Activated CD8-positive, alpha-beta memory T cell treated with anti-CD3 and anti-CD28 coated beads, Interleukin-2, amount 50 U/mL, for 4 hours (primary cell): ENCODE measurements around the gene BTBD9.

ENCODE experiments used
- DNase-seq: peaks from one replicate; pipeline ENCODE4 v3.0.0-alpha.2; 2020

Gene BTBD9

GRCh38 chr6:38220069-38220723 is 419.5 kb downstream of the BTBD9 start:
- DNase-seq: no peak

GRCh38 chr6:38218235-38218634 is 421.5 kb downstream of the BTBD9 start:
- no peak for DNase-seq

GRCh38 chr6:38216451-38216850 is 423.3 kb downstream of the BTBD9 start:
- DNase-seq: no peak

DNA sequence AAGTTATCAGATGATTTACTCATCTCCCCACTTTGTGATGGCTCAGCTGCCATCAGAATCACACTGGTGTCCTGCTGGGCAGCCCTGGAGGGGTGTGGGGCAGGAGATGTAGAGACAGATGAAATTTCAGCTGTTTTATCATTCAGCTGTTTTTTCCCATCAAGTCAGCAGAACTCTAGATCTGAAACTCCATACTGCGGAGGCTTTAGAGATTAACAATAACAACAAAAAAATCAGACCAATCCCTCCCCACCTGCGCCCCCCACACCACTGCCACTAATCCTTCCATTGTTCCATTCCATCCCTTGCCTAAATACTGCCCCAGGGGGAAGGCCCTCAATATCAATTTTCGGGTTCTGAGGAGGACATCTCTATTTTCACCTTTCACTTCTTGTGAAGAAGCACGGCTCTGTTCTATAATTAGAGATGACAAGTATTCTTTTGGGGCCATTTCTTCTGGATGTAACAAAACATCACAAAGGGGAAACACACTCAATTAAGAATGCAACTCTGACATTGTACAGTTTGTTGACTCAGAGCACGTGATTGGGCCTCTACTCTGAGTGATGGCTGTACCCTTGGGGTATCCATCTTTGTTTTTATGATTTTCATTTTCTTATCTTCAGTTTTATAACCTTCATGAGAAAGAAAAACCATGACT is 423.9 kb downstream of the BTBD9 start:
- no peak for DNase-seq

DNA sequence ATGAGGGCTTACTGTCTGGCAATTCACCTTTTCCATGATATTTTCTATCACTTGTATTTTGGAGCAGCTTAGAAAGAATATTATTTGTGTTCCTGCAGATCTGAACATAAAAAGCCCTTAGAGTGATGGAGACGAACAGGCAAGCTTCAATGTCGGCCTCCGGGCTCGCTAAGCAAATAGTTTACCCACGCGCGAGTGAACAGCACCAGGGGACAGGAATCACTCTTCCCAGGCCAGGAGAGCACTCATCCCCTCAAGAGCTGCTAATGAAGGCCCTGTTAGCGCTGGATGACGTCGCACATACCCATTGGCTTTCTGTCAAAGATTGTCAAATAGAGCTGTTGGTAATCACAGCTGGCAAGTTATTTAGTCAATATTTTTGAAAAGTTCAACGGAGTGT is 424.5 kb downstream of the BTBD9 start:
- no peak for DNase-seq

DNA sequence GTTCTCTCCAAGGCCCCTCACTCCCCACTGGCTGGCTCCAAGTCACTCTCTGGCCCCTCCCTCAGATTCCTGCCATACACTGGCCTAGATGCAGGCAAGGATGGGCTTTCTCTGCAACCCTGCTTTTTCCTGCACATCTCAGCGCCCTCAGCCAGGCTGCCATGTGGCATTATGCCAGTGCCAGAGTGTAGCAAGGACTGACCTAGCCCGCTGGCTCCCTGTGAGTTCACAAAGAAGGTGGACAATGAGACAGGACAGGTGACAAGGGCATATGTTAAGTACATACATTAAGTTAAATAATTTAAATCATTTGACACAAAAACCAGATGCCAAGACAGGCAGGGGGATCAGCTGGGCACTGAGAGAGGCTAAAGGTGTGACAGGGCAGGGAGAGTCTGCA is 425.6 kb downstream of the BTBD9 start:
- no peak for DNase-seq

DNA sequence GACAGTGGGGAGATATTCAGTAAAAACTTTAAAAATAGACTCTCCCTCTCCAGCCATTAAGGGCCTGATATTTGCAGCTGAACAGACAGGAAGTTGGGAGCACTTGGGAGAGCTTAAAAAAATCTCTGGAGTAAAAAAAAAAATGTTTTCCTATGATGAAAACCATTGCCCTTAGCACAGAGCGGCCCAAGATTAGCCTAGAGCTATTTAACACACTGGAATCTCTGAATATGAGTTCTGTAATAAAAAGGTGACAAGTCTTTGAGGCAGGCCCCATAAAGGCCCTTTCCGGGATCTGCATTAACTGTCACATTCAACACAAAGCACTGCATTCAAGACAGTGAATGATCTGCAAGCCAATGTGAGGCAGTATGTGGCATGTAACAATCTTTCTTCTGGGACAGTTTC is 426.5 kb downstream of the BTBD9 start:
- DNase-seq: no peak

GRCh38 chr6:38212579-38212978 is 427.1 kb downstream of the BTBD9 start:
- DNase-seq: no peak

DNA sequence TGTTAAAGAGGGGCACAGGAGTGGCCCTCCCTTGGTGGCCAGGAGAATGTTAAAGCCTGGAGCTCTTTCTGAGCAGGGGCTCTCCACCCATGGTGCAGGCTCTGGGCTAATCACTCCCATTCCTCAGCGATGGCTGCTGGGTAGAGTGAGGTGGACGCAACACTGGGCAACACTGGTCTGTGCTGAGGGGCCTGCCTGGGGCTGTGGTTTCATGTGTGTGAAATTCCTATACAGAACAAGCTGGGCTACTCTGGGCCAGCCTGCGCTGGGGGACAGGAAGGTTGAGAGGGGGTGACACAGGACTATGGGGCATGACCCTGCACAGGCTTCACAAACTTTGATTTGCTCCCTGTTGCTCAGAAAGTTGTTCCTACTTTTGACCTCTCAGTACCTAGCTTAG is 427.6 kb downstream of the BTBD9 start:
- no peak for DNase-seq

DNA sequence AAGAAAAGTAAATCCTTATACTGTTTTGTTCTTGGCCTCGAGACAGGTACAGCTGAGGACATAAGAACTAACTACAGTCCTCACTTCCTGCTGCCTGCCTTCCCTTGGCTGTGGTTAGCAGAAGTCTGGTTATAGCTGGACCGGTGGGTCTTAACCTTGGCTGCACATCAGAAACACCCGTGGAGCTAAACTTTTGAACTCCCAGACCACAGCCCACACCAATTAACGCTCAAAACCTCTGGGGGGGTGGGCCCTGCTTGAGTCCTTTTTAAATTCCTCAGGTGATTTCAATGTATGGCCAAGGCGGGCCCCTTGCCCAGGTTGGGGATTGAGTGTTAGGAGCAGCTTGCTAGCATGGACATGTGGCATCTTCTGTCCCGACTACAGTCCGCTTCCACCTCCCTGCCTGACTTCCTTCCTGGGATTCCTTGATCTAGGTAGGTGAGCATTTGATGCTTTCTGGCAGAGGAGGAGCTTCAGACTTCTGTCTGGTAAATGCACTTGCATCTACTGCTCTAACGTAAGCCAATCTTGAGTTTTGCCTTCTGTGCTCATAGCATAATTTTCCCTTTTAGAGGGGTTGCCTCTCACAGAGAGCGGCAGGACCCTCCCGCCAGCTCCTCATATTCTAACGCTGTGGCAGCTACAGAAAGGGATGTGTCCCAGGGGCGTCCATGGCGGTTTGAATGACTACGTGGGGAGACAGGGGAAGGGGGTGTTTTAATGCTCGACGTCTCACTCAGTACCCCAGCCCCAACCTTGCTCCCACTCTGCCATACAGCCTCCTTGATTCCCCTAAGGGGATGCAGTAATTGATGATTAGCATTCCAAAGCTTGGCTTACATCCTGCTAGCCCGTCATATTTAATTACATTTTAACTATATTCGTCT is 430.1 kb downstream of the BTBD9 start:
- no peak for DNase-seq

GRCh38 chr6:38208028-38208427 is 431.7 kb downstream of the BTBD9 start:
- no peak for DNase-seq

DNA sequence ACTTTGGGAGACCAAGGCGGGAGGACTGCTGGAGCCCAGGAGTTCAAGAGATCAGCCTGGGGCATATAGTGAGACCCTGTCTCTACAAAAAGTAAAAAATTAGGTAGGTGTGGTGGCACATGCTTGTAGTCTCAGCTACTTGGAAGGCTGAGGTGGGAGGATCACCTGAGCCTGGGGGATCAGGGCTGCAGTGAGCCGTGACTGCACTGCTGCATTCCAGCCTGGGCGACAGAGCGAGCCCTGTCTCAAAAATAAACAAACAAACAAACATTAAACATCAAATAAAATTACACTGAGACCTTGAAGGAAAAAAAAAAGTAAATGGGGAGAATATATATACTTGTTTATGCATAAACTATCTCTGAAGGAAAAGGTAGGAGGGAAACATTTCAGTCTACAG is 432.4 kb downstream of the BTBD9 start:
- DNase-seq: no peak

GRCh38 chr6:38198219-38198618 is 441.5 kb downstream of the BTBD9 start:
- DNase-seq: no peak

DNA sequence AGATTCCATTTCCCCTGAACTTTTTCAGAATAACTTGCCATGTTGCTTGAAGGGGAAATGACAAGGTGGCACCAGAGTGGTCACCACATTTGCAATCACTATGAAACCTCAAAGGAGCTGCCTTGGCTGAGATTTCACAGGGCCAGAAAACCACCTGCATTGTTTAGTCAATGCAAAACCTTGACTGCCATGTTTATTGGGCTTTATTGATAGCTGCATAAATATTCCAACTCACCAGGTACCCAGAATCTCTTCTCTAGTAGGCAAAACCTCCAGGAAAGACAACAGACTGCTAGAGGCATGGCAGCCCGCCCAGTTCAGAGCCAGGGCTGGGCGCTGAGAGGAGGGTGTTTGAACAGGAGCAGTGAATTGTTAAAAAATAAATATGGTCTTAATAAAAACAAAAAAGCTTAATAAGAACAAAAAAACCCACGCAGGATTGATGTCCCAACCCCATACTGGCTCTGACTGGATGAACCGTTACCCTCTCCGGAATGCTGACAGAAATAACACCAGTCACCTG is 444.6 kb downstream of the BTBD9 start:
- DNase-seq: no peak

DNA sequence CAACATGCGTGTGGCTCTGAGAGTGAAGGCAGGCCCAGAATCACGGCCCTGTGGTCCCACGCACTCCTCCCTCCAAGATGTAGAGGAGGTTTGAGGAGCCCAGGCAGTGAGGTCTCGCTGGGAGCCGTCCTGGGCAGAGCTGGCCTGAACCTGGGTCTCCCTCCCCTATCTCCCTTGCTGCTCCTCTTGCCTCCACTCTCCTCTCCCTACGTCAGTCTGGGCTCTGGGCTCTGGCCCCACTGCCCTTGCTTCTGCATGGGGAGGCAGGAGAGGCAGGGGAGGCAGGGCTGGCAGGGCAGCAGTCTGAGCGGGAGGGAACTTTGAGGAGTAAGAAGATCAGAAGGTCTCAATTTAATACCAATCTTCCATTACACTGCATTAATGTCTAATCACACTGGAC is 445.1 kb downstream of the BTBD9 start:
- DNase-seq: no peak

- no peak for DNase-seq
Measured at GRCh38 chr6:38194282-38194572, 445.5 kb downstream of the BTBD9 start.

- DNase-seq: no peak
Measured at GRCh38 chr6:38193481-38194281, 446.0 kb downstream of the BTBD9 start.

GRCh38 chr6:38193051-38193450 is 446.7 kb downstream of the BTBD9 start:
- DNase-seq: no peak

- DNase-seq: no peak
Measured at GRCh38 chr6:38192487-38192886, 447.2 kb downstream of the BTBD9 start.

DNA sequence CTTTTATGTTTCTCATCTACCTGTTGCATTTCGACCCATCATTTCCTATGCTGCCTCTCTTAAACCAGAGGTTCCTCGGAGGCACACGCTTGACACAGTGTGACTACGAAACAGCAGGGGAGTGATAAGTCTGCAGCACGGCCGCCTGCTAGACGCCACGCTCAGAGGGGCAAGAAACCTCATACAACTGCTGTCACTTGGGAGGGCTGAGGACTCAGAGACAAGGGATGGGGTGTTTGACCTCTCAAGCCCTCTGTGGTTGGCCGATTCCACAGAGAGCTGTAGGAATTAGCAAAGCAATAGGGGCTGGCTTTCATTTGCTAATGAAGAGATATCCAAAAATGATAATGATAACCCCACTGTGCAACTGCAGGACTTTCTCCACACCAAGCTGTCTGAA is 447.7 kb downstream of the BTBD9 start:
- DNase-seq: no peak

GRCh38 chr6:38191418-38191817 is 448.3 kb downstream of the BTBD9 start:
- DNase-seq: no peak

DNA sequence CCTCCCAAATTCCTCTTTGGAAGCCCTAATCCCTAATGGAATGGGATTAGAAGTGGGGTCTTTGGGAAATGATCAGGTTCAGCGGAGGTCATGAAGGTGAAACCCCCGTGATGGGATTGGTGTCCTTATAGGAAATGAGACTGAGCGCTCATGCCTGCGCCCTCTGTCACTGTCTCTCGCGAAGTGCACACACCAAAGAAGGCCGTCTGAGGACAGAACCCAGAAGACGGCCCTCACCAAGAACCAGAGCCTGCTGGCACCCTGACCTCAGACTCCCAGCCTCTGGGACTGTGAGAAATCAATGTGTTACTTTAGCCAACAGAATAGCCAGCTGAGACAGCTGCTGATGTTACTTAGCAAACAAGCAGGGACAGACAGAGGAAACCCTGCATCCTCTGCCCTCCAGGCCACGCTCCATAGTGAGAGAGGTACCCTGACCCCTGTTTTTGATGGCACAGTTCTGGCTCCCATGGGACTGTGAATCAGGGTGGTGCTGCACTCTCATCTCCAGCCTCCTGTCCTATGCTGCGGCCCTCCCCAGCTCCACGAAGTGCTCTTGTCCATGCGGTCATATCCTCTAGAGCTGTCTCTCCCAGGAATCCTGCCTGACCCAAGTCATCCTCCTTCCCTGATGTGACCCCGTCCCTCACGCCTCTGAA is 450.9 kb downstream of the BTBD9 start:
- DNase-seq: no peak
